ENCODE results near the gene HGS.

- TF ChIP-seq CTCF (IDR thresholded peaks at IDR 0.05) (no peak), EZH2phosphoT487 (IDR thresholded peaks at IDR 0.05) (no peak)
Observed at GRCh38 chr17:81666092-81666341, 17.8 kb upstream of the HGS start.

All from neural progenitor cell (in vitro differentiated cells).